IPS DF 19.7 (cell line): ENCODE data around the gene AMZ2.
"Not testable (repeated sequence)": the region's sequence is repeated elsewhere in the genome, so short reads cannot be mapped to it uniquely, and the experiment has no call there.

Experiments used
- DNase-seq: peaks from one replicate; pipeline ENCODE4 v3.0.0-alpha.2; 2013; ENCODE audit warnings: low read depth, low spot score

The AMZ2 gene, protein sequence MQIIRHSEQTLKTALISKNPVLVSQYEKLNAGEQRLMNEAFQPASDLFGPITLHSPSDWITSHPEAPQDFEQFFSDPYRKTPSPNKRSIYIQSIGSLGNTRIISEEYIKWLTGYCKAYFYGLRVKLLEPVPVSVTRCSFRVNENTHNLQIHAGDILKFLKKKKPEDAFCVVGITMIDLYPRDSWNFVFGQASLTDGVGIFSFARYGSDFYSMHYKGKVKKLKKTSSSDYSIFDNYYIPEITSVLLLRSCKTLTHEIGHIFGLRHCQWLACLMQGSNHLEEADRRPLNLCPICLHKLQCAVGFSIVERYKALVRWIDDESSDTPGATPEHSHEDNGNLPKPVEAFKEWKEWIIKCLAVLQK

DNA sequence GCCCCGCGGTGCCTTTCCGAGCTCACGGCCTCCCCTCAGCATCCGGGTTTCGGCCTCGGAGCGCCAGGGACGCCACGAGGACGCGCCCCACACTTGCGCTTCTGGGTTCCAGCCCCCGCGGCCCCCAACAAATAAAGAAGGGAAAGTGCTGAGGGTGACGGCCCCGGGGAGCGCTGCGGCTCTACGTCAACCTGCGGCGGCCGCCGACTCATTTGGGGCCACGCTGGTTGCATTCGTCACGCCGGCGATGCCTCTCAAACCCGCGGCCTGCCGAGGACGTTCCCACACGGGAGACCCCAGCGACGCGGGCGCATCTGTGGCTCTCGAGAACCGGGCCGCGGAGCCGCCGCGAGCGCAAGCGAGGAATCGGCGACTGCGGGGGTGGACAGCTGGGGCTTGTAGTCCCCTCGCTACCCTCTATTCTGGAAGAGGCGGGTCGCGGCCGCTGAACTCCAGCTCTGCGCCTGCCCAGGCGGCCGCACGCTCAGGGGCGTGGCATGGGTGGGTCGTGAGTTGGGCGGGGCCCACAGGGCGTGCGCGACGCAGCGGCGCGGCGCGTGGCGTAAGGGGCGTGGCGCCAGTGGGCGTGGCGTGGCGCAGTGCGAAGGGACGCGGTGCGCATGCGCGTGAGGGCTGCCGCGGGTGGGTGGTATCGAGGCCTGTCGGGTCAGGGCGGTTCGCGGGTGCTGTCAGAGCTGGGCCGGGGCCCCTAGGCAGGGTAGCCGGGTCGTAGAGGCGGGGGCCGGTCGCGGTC lies at the start of gene AMZ2:
Gene AMZ2, plus strand, starts transcription at position 599 of the 754 bp plus-strand sequence. CDS start 2,145 bp downstream, outside the sequence.
- DNase-seq: peak; percentile 28

DNA sequence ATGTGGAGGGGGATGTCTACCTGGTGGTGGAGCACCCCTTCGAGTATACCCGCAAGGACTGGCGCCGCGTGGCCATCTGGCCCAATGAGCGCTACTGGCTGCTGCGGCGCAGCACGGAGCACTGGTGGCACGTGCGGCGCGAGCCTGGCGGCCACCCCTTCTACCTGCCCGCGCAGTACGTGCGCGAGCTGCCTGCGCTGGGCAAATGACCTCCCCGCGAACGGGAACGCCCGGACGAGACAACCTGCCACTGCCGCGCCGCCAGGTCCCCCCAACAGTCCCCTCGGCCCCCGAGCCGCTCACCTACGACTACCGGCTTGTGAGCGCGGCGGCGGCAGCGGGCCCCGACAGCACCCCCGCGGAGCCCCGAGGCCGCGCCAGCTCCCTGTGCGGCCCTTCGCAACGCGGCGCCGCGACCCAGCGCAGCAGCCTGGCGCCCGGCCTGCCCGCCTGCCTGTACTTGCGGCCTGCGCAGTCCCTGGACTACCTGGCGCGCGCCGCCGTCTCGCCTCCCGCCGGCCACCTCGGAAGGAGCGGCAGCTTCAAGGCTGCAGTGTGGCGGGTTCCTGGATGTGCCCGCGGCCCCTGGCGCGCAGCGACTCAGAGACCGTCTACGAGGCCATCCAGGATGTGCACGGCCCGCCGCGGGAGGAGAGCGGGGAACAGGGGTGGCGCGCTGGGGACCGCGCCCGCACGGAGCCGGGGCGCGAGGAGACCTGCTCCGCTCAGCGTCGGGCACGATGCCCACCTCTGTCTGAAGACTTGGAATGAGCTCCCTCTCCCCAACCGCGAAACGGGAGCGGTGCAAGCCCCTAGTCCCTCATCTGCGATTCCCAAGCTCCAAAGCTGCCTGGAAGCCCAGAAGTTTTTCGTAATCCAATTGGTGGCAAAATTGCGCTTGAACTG lies 48.7 kb upstream of the AMZ2 start:
- DNase-seq: no peak

DNA sequence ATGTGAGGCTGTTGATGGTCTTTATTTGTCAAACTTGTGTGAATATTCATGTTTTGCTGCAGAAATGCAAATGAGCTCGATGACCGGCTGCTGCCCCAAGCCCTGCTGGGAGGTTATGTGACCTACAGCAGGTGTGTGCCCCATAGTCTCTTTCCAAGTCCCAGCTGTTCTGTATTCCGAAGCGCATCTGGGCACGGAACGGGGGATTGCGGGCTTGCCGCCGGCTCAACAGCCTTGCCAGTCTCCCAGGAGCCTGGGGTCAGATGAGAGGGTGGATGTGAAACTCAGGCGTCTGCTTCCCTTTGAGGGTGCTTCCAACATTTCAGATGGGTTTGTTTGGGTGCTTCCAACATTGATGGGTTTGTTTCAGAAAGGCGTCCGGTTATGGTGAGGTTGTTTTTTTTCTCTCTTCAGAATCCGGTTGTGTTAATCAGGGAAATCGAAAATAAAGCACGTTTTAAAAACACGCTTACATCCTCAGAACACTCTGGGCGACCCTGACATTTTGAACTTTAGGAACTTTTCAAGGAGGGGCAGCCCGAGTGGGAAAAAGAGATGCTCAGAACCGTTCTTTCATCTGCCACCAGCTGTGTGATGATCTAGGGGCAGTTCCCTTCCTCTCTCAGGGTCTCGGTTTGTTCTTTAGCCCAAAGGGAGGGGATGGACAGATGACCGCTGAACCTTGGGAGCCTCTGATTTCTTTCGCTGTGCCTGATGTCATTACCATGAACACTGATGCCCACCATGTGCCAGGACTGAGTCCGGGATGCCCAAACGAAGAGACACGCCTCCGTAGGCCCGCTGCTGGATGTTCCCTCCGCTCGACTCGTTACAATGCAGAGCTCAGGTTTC lies 47.8 kb upstream of the AMZ2 start:
- DNase-seq: no peak

DNA sequence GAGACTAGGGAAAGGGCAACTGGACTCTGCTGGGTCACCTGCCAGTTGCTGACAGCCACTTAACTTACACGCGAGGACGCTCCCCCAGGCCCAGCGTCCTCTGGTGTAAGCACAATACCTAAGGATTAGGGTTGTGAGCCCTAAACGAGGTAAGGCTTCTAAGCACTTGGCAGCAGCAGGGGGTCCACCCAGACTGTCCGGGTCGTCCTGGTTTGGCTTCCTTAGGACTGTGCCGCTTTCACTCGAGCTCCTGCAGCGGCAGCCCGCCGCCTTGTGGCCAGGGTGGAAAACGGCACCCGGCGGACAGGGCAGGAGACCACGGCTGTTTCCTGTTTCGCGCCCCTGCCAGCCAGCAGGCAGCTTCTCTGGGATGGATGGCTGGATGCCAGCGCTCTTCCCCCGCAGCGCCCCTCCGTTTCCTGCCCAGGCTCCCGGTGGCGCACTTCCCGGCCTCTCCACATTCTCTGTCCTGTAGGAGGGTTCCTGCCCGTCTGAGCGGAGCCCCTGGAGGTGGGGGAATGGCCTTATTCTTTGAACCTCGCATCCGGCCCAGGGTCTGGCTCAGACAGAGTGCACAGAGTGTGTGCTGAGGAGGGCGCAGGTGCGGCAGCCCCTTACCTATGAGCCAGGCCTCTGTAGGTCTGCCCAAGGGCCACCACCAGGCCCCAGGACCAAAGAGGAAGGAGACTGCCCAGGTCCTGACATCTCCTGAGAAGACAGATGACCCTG lies 47.0 kb upstream of the AMZ2 start:
- DNase-seq: no peak

DNA sequence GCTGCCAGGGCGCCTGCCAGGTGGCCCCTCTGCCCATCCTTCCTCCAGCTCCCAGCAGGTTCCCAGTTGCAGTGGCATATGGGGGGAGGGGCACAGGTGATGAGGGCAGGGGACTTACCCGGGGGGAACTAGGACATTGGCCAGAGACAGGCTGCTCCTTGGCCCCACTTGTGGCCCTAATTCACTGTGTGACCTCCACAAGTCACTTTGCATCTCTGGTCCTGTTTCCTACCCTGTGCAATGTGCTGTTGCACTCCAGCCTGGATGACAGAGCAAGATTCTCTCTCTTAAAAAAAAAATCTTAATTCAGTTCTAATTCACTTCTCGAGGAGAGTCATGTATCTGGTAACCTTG lies 46.4 kb upstream of the AMZ2 start:
- not testable (repeated sequence) for DNase-seq

DNA sequence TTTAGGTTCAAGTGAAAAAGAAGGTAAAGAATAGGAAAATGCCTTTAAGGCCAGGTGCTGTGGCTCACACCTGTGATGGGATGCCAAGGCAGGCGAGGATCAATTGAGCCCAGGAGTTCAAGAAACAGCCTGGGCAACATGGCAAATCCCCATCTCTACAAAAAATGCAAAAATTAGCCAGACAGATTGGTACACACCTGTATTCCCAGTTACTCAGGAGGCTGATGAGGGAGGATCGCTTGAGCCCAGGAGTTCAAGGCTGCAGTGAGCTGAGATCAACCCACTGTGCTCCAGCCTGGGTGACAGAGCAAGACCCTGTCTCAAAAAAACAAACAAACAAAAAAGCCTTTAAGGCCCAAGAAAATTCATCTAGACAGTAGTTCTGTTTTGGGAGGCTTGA lies 45.5 kb upstream of the AMZ2 start:
- not testable (repeated sequence) for DNase-seq

DNA sequence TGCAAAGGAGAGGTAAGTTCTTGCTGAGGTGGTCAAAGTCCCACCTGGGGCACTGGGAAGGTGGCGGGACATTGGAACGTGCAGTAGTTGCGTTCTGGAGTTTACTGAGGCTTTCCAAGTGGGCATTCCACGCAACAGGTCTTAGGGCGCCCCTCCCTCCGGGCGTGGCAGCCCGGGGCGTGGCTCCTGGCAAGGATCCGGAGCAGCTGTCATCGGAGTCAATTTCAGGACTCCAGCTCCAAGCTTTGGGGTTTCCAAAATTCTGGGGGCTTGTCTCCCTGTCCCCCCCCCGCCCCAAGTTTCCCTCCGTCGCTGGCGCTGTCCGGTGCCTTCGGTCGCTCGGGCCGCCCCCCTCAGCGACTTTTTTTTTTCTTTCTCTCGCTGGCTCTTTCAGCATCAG lies 43.1 kb upstream of the AMZ2 start:
- no peak for DNase-seq

DNA sequence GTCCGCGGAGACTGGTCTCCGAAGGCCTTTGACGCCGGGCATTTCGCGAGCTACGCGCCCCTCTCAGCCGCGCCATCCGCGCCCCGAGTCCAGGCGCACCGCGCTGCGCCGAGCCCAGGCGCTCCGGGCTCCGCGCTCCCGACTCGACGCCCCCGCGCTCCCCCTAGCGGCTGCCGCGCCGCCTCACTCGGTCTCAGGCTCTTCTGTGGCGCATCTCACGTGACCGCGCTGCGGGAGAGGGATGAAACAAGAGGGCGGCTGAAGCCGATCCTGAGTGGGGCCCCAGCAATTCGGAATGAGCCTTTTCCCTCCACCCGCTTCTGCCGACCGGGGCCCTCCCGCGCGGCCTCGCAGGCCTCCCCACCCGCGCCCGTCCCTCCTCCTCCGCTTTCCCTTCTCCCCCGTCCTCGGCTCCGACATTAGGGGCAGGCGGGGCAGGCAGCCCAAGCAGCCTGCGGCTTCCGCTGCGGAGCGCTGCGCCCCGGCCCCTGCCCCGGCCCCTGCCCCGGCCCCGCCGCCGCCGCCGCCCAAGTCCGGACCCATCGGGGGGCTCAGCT lies 42.5 kb upstream of the AMZ2 start:
- no peak for DNase-seq

DNA sequence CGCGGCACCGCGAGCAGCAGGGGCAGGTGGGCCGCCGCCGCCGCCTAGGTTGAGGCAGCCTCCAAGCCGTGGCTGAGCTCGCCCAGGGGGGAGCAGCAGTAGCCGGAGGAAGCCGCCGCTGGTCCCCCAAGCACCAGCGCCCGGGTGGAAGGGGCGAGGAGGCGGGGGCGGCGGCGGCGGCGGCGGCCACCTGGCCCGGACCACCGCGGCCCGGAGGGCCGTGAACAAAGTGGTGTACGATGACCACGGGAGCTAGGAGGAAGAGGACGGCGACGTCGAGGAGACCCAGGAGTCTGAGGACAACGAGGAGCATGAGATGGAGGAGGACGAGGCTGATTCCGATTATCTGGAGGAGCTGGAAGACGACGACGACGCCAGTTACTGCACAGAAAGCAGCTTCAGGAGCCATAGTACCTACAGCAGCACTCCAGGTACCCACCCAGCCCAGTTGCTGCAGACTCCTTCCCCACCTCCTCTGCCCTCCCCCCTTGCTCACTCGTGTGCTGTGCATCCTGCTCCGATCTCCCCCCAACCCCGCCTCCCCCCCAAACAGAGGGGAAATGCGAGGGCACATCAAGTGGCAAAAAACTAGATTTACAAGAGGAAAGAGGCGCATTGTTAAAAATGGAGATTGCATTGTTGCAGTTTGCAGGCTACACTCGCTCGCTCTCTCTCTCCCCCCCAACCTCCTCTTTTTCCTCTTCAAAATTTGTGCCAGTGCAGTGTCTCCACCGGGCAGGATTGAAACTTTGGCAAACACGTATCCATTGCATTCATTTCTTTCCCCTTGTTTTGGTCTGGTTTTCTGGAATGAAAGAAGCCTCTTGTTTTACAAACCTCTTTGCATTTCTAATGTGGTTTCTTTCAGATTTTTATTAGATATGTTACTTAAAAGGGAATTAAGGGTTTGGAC lies 41.8 kb upstream of the AMZ2 start:
- no peak for DNase-seq

DNA sequence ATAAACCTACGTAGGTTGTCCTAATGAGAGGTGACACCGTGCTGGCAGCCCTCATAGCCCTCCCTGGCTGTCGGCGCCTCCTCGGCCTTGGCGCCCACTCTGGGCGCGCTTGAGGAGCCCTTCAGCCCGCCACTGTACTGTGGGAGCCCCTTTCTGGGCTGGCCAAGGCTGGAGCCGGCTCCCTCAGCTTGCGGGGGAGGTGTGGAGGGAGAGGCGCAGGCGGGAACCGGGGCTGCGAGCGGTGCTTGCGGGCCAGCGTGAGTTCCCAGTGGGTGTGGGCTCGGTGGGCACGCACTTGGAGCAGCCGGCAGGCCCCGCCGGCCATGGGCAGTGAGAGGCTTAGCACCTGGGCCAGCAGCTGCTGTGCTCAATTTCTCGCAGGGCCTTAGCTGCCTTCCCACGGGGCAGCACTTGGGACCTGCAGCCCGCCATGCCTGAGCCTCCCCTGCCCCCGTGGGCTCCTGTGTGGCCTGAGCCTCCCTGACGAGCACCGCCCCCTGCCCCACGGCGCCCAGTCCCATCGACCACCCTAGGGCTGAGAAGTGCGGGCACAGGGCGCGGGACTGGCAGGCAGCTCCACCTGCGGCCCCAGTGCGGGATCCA lies 40.1 kb upstream of the AMZ2 start:
- no peak for DNase-seq

DNA sequence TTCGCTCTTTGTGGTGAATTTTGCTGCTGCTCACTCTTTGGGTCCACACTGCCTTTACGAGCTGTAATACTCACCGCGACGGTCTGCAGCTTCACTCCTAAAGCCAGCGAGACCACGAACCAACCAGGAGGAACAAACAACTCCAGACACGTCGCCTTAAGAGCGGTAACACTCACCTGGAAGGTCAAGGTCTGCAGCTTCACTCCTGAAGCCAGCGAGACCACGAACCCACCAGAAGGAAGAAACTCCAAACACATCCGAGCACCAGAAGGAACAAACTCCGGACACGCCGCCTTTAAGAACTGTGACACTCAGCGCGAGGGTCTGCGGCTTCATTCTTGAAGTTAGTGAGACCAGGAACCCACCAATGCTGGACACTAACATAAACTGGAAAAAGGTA lies 39.2 kb upstream of the AMZ2 start:
- not testable (repeated sequence) for DNase-seq

DNA sequence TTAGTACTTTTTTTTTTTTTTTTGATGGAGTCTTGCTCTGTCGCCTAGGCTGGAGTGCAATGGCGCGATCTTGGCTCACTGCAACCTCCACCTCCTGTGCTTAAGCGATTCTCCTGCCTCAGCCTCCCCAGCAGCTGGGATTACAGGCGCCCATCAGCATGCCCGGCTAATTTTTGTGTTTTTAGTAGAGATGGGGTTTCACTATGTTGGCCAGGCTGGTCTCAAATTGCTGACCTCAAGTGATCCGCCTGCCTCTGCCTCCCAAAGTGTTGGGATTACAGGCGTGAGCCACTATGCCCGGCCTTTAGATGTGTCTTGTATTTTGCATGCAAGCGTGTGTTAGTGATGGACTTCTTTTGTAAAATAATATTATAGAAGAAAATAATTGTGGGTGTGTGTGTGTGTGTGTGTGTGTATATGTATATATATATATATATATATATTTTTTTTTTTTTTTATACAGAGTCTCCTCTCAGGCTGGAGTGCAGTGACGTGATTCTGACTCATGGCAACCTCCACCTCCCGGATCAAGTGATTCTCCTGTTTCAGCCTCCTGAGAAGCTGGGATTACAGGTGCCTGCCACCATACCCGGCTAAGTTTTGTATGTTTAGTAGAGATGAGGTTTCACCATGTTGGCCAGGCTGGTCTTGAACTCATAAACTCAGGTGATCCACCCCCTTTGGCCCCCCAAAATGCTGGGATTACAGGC lies 38.5 kb upstream of the AMZ2 start:
- DNase-seq: not testable (repeated sequence)

DNA sequence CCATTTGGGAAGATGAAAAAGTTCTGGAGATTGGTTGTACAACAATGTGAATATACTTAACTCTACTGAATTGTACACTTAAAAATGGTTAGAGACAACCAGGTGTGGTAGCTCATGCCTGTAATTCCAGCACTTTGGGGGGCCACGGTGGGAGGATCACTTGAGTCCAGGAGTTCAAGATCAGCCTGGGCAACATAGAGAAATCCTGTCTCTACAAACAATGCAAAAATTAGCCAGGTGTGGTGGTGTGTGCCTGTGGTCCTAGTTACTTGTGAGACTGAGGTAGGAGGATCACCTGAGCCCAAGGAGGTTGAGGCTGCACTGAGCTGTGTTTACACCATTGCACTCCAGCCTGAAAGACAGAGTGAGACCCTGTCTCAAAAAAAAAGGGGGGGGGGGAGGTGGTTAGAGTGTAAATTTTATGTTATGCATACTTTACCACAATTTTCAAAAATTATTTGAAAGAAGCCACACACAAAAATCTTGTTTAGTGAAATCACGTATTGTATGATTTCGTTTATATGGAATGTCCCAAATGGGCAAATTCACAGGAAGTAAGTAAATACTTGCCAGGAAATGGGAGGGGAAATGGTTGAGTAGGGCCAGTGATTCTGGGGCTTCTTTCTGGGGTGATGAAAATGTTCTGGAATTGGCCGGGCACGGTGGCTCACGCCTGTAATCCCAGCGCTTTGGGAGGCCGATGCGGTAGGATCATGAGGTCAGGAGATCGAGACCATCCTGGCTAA lies 37.1 kb upstream of the AMZ2 start:
- DNase-seq: no peak

DNA sequence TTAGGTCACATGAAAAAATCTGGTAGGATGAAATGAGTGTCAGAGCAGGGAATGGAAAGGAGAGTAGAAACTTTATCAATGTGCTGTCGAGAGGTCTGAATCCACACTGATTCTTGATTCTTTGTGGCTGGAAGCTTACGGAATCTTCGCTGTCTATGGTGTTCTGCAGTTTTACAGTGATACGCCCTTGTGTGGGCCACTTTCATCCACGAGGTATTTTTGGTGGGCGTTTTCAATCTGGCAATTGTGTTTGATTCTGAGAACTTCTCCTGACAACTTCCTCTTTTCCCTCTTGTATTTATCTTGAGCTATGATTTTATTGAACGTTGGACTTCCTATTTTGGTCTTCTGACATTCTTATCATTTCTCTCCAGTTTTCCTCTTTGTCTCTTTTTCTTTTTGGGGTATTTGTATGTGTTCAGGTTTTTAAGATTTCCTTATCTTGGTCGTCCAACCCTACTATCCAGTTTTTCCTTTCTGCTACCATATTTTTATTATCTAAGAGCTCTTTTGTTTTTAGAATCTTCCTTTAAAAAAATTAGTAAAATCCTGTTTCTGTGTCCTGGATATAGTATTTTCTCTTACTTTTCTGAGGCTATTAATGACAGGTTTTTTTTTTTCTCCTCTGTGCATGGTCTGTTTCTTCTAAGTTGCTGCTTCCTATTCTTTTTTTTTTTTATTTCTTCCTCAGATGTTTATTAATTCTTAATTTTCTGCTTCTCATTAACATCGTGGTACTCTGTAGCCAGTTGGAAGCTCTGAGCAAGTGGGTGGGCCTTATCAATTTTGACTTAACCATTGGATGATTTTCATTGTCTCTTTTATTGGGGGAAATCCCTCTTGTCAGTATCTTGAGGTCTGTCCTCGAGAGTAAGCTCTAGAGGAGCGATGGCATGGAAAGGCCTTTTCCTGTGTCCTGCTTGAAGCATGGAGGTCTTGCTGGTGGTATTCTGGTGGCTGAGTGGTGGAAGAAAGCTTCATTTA lies 34.1 kb upstream of the AMZ2 start:
- DNase-seq: not testable (repeated sequence)

DNA sequence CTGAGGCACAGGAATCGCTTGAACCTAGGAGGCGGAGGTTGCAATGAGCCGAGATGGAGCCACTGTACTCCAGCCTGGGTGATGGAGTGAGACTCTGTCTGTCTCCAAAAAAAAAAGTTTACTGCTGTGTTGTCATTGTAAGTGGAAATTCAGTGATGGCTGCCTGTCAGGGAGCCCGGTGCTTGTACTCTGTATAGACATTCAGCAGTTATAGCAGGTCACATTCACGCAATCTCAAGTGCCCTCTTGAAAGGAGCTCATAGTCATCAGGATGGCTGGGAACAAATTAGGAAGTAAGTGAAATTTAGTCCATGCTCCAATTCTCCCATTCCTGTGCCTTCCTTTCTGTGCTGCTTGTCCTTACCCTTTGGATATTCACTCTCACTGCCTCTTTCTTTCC lies 32.4 kb upstream of the AMZ2 start:
- DNase-seq: not testable (repeated sequence)

DNA sequence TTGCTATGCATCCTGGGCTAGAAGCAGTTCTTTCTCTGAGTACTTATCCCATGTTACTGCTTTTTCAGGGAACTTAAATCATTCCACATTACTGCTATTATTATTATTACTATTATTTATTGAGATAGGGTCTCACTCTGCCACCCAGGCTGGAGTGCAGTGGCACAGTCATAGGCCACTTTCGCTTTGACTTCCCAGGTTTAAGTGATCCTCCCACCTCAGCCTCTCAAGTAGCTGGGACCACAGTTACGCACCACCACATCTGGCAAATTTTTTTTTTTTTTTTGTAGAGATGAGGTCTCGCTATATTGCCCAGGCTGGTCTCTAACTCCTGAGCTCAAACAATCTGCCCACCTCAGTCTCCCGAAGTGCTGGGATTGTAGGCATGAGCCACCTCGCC lies 28.4 kb upstream of the AMZ2 start:
- not testable (repeated sequence) for DNase-seq
